GM12873 (cell line): Measurements from ENCODE around the gene EDDM3A.

ENCODE experiments used
- CTCF ChIP-seq: IDR thresholded peaks from 2 replicates; pipeline ENCODE4 v1.5.1; 2012; ENCODE audit warnings: low read depth, mild to moderate bottlenecking, moderate library complexity, low read length, control low read depth; ENCODE audit not compliant: insufficient read depth; ENCODE audit errors: missing control alignments

Gene EDDM3A

GRCh38 chr14:20707622-20708021 is 38.1 kb upstream of the EDDM3A start:
- no peak for TF ChIP-seq CTCF

GRCh38 chr14:20711261-20711660 is 34.4 kb upstream of the EDDM3A start:
- TF ChIP-seq CTCF: no peak

GRCh38 chr14:20711685-20712084 is 34.0 kb upstream of the EDDM3A start:
- no peak for TF ChIP-seq CTCF

- no peak for TF ChIP-seq CTCF
Measured at GRCh38 chr14:20712904-20713303, 32.8 kb upstream of the EDDM3A start.

- TF ChIP-seq CTCF: no peak
Measured at GRCh38 chr14:20714593-20715250, 31.0 kb upstream of the EDDM3A start.

GRCh38 chr14:20719777-20720176 is 25.9 kb upstream of the EDDM3A start:
- TF ChIP-seq CTCF: no peak

GRCh38 chr14:20720741-20721140 is 24.9 kb upstream of the EDDM3A start:
- no peak for TF ChIP-seq CTCF
